GM19035 (cell line): ENCODE measurements around the gene EIPR1.
"Not testable (repeated sequence)": the region's sequence is repeated elsewhere in the genome, so short reads cannot be mapped to it uniquely, and the experiment has no call there.

Source experiments
- ATAC-seq: cut with Tn5 transposase; IDR thresholded peaks from one replicate; pipeline ENCODE4 v1.9.1; 2021; ENCODE audit not compliant: unreplicated experiment

Gene EIPR1

DNA sequence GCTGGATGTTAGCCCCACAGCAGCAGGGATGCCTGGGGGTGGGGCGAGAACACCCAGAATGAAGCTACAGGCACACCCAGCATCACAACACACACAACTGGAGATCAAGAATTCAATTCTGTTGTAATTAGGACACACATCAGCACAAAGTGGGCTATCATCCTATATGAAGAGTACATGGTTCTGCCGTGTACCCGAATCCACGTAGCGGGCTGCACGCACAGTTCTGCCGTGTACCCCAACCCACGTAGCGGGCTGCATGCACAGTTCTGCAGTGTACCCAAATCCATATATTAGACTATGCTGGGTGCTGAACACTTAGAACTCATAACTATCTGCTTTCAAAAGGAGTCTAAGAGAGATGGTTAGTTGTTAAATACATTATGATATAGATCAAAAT, 86.5 kb downstream of the EIPR1 start:
- no peak for ATAC-seq

GRCh38 chr2:3290655-3291054, 87.0 kb downstream of the EIPR1 start:
- ATAC-seq: no peak

GRCh38 chr2:3289971-3290370, 87.6 kb downstream of the EIPR1 start:
- ATAC-seq: no peak

DNA sequence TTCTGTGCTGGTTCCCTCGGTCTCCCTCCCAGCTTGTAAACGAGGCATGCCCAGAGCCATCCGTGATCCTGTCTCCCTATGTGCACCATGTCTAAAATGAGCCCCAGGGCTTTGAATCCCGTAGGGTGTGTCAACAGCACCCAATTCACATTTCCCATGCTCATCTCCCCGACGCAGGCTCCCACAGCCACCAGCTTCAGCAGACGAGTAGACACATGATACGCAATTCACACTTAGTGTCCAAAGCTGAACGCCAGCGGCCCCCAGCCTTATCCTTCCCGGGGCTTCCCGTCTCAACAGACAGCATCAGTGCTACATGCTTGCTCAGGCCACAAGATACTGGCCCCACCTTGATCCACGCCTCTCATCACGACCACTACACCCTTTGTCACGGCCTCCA, 88.1 kb downstream of the EIPR1 start:
- no peak for ATAC-seq

- ATAC-seq: no peak
Observed at GRCh38 chr2:3289171-3289515, 88.5 kb downstream of the EIPR1 start.

DNA sequence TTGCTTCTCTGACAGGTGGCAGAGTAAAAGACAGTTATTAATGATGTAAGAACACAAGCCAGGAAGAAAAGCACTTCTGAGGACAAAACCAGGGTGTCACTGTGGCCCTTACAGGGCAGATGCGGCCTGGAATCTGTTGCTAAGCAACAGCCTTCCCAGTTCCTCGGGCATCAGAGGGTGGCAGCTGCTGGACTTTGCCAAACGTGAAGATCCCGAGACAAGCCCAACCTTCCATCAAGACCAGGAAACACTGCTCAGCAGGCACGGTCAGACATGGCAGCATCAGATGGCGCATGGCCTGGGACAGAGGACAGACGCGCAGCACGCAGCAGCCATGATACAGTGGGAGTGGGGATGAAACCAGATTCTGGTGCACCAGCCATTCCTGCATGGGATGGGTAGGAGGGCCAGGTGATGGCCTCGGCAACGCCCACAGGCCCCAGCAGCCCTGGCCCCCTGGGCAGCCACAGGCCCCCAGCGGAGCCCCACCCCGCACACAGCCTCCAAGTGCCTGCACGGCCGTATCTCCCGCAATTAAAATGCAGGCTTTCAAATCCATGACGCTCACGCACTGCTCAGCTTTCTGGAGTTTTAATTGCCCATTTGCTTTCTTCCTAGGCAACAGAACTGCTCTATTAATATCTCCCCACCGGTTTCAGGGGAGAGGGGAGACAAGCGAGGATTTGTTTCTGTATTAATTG, 89.0 kb downstream of the EIPR1 start:
- no peak for ATAC-seq

DNA sequence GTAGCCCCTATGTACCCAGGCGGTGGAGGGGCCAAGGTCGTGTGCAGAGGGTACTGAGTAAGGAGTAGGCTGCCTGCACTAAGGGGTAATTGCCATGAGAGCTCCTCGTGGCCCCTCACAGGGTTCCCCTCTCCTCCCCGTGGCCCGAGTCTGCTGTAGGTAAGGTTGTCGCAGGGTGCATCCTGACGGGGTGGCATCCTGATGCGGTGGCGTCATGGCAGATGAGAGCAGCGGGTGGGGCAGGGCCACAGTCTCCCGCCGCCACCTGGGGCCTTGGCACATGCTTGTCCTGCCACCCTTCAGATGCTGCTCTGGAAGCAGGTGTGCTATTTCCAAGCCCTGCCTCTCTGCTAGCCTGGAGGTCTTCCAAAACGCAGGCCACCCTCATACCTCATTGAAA, 89.7 kb downstream of the EIPR1 start:
- no peak for ATAC-seq

- not testable (repeated sequence) for ATAC-seq
Observed at GRCh38 chr2:3286646-3287036, 91.0 kb downstream of the EIPR1 start.

DNA sequence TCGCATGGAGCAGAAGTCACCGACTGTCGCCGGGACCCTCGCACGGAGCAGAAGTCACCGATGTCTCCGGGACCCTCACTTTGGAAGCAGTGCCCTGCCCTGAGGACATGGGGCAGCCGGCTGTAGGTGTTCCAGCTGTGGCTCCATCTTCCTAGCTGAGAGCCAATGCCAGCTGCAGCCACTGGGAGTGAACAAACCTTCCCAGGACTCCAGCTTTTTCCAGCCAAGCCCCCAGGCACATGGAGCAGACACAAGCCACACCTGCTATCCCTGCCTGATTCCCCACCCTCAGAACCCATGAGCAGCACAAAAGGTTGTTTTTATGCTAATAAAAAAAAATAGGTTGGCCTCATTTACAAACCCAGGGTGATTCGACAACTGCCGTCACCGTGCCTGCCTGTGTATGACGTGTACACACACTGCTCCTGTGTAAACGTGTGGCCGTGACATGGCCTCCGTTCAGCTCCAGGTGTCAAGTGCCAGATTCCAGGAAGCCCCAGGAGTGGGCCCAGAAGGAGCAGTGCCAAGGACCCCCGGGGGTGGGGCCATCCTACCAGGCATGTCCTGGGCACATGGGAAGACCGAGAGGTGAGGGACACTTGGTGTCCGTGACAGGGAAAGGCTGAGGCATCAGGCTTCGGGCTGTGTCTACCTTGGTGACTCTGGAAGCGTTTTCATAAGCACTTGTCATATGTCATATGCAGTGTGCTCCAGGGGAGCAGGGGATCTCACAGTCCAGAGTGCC, 91.5 kb downstream of the EIPR1 start:
- no peak for ATAC-seq

- ATAC-seq: no peak
Observed at GRCh38 chr2:3284657-3285630, 92.7 kb downstream of the EIPR1 start.

GRCh38 chr2:3283876-3284656, 93.6 kb downstream of the EIPR1 start:
- not testable (repeated sequence) for ATAC-seq

DNA sequence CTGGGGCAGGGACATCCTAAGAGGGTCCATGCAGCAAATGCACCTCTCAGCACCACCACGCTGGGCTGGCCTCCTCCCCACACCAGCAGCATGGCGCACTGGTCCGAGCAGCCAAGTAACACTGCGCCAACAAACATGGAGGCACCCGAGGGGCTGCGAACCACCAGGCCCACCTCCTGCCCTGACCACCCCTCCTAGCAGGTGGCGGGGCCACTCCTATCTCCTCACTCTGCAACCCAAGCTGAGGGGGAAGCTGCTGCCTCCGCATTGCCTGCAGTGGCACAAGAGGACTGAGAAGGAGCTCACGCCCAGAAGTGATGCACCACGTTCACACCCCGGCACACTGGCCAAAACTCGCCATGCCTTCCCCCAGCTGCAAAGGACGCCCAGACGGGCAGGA, 94.4 kb downstream of the EIPR1 start:
- ATAC-seq: no peak

GRCh38 chr2:3282056-3282998, 95.3 kb downstream of the EIPR1 start:
- no peak for ATAC-seq

GRCh38 chr2:3280683-3281520, 96.7 kb downstream of the EIPR1 start:
- no peak for ATAC-seq

DNA sequence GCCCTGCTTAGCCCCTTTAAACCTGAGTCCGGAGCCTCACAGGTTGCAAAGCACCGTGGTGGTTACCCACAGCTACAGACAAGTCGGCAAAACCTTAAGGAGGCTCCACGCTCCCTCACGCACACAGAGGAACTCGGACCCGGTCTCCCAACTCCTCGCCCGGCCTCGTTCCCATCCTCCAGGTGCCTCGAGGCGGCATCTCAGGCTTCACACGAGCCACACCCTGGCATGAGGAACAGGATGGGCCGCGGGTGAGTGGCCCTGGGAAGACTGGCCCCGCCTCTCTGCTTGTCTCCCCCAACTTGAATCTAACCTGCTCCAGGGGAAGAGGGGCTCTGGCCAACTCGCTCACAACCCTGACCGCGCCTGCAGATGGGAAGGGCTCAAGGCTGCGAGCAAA, 97.4 kb downstream of the EIPR1 start:
- ATAC-seq: no peak

DNA sequence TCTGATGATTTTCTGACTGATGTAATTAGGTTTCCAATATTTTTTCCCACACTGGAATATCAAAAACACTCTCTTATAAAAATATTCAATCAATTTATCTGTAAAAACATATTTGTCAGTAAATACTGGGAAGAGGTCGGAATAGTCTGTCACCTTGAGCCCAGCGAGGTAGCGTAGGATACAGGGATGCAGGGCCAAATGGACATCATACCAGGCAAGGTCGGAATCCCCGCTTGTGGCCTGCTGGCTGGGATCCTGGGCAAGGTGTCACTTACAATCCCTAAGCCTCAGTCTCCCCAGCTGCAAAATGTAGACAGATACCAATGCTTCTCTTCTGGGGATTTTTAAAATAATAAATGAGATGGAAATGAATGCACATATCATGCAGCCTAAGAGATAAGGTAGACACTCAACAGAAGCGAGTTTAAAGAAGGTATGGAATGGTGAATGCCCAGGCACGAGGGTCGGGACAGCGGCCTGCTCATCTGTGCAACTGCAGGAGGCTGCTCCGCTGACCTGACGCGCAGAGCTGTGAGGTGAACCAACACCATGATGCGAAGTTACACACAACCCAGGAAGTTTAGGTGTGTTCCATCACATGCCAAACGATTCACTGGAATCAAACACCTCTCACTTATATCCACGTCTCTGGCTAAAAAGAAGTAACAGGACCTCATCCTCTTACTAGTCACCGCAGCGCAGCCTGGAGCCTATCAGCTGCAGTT, 98.2 kb downstream of the EIPR1 start:
- ATAC-seq: no peak

GRCh38 chr2:3278521-3279218, 98.9 kb downstream of the EIPR1 start:
- ATAC-seq: no peak
